Measurements from ENCODE around the gene RTL5.
A peak's percentile ranks its signal among the peaks of the same experiment; 100 is the strongest.
"Not testable (repeated sequence)": the region's sequence is repeated elsewhere in the genome, so short reads cannot be mapped to it uniquely, and the experiment has no call there.

The RTL5 gene

DNA sequence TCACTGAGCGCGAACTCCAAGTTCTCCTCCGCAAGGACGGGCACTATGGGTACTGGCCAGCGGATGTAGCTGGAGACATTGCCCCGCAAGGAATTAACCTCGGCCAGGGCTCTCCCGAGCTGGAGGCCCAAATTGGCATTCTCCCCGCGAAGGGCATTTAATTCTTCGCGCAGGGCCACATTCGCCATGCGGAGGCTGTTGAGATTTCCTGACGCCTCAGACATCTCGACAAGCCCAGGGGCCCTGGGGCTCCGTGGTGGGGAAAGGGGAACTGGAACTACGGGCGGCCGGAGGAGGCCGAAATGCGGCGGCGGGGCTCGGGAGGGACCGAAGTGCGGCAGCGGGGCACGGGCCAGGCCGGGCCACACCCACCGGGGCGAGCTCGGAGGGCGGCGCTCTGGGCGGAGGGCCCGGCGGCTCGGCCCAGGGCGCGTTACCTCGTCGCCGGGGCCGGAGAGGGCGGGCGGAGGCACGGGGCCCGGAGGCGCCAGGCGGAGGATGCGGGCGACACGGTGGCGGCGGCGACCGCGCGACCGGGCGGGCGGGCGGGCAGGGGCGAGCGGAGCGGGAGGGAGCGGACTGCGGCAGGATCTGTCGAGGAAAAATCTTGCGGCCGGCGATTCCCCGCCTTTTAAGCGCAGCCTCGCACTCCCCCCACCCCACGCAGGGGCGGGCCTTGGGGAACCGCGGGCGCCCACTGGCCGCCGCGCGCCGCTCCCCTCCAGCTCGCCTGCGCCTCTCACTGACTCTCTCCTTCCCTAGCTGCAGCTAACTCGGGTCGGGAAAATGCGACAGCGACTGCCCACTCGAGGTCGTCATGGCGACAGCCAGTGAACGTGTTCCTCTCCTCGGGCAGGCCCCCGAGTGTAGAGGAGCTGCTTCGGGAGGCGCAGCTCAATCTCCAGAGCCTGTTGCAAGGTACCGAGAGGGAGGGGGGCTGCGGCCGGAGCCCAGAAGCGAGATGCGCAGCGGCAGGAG is at the start of gene RTL5:
Gene RTL5, minus strand, starts transcription at position 599 of the 978 bp plus-strand sequence.
- peak within 1 kb of the TSS; percentile 14; the same call in 1 of the 2 replicates for H3K27ac ChIP-seq
- TF ChIP-seq, protein P1, sequence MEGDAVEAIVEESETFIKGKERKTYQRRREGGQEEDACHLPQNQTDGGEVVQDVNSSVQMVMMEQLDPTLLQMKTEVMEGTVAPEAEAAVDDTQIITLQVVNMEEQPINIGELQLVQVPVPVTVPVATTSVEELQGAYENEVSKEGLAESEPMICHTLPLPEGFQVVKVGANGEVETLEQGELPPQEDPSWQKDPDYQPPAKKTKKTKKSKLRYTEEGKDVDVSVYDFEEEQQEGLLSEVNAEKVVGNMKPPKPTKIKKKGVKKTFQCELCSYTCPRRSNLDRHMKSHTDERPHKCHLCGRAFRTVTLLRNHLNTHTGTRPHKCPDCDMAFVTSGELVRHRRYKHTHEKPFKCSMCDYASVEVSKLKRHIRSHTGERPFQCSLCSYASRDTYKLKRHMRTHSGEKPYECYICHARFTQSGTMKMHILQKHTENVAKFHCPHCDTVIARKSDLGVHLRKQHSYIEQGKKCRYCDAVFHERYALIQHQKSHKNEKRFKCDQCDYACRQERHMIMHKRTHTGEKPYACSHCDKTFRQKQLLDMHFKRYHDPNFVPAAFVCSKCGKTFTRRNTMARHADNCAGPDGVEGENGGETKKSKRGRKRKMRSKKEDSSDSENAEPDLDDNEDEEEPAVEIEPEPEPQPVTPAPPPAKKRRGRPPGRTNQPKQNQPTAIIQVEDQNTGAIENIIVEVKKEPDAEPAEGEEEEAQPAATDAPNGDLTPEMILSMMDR (conservative IDR thresholded peaks at IDR 0.05) = no peak
- no peak for TF ChIP-seq ZFX (IDR thresholded peaks at IDR 0.05)

DNA sequence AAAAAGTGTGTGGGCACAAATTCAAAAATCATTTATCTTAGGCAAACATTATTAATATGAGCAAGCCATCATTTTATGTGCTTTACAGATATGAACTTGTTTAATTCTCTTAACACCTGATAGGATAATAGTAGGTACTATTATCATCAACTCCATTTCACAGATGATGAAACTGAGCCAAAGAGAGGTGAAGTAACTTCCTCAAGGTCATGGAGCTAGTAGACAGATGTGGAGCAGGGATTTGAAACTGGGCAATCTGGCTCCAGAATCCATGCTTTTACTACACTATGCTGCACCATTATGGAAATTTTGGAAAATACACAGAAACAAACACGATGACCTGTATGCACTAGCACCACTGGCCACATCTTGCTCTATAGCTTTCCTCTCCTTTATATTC is 48.8 kb upstream of the RTL5 start:
- no peak for TF ChIP-seq ZFX (IDR thresholded peaks at IDR 0.05)
- TF ChIP-seq, protein P1 (conservative IDR thresholded peaks at IDR 0.05) = no peak
- peak overlapping the region; percentile 75; the same call in 1 of the 2 replicates for H3K27ac ChIP-seq

DNA sequence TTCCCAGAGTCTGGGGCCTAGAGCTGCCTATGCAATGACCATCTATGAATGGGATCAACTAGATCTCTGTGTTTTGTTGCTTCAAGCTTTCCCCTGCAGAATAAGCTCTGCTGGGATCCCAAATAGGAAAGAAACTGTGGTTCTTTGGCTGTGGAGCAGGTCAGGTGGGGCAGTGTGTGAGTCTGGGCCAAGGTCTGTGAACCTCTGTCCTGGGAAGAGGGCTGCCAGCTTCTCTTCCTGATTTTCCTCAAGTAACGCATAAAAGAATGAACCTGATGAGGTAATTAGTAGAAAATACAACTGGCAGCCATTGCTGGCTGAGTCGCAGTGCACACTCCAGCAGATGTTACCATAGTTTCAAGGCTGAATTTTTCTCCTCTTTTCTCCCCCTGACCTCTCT is 45.3 kb upstream of the RTL5 start:
- no peak overlapping the region for H3K27ac ChIP-seq
- TF ChIP-seq ZFX (IDR thresholded peaks at IDR 0.05) = no peak
- TF ChIP-seq, protein P1 (conservative IDR thresholded peaks at IDR 0.05) = no peak

DNA sequence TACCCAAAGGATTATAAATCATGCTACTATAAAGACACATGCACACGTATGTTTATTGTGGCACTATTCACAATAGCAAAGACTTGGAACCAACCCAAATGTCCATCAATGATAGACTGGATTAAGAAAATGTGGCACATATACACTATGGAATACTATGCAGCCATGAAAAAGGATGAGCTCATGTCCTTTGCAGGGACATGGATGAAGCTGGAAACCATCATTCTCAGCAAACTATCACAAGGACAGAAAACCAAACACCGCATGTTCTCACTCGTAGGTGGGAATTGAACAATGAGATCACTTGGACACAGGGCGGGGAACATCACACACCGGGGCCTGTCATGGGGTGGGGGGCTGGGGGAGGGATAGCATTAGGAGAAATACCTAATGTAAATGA is 44.6 kb upstream of the RTL5 start:
- not testable (repeated sequence) for H3K27ac ChIP-seq

DNA sequence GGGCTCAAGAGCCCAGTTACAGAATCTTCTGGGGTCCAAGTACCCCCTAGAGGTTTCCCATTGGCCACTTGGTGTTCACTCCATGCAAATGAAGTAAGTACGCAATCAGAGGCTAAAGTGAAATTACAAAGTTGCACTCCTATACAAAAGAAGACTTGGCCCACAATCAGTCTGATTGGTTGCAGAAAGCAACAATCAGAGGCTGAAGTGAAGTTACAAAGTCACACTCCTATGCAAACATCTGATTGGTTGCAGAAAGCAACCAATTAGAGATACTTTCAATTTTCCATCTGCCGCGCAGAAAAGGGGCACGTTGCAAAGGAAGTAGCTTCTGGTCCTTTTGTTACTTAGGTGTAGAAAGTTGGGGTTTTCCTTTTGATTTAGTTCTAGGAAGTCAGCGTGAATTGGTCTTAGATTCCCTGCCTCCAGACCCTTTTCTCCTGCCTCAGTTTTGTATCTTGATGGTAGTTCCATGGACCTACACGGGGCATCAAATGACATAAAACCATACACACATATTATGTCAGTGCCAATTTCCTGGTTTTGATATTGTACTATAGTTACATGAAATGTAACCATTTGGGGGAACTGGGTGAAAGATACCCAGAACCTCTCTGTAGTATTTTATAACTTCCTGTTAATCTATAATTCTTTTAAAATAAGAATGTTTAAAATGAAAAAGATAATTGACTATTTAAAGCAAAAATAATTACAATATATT is 37.5 kb upstream of the RTL5 start:
- TF ChIP-seq, protein P1 (conservative IDR thresholded peaks at IDR 0.05) = no peak
- no peak for TF ChIP-seq ZFX (IDR thresholded peaks at IDR 0.05)
- no peak overlapping the region for H3K27ac ChIP-seq

DNA sequence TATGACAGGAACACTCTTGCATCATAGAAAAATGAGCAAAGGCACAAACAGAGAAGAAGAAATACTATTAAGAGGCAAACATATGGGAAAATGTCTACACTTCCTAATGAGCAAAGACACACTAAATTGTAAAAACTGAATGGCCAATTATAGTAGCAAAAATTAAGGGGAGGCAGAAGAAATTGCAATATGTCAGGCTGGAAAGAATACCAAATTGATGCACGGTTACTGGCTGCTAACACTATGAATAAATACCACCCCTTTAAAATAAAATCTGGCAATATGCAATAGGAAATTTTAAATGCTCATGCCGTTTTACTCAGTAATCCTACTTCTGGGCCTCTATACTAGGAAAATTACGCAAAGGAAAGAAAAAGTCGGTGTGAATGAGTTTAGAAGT is 33.8 kb upstream of the RTL5 start:
- TF ChIP-seq, protein P1 (conservative IDR thresholded peaks at IDR 0.05) = no peak
- TF ChIP-seq ZFX (IDR thresholded peaks at IDR 0.05) = no peak
- H3K27ac ChIP-seq = no peak overlapping the region

DNA sequence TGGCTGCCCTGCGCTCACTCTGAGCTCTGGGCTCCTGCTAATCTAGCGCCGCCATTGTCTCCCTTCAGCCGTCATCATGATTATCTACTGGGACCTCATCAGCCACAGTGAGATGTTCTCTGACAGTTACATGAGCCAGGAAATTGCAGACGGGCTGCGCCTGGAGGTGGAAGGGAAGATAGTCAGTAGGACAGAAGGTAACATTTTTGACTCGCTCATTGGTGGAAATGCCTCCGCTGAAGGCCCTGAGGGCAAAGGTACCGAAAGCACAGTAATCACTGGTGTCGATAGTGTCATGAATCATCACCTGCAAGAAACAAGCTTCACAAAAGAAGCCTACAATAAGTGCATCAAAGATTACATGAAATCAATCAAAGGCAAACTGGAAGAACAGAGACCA is 28.1 kb upstream of the RTL5 start:
- H3K27ac ChIP-seq = no peak overlapping the region
- TF ChIP-seq, protein P1 (conservative IDR thresholded peaks at IDR 0.05) = no peak
- no peak for TF ChIP-seq ZFX (IDR thresholded peaks at IDR 0.05)

All from C4-2B (cell line).